ENCODE data around the gene EPN2.
"Not testable (repeated sequence)": the region's sequence is repeated elsewhere in the genome, so short reads cannot be mapped to it uniquely, and the experiment has no call there.

Gene EPN2

GRCh38 chr17:19270704-19271611, 33.8 kb downstream of the EPN2 start:
- Mint-ChIP-seq H3K4me1 (peaks cover 36% of the 10 kb centered on the region), H3K27ac (peak overlapping the region; percentile 9), H3K36me3 (no peaks in the 10 kb centered on the region), H3K27me3 (no peaks in the 10 kb centered on the region), H3K9me3 (no peaks in the 10 kb centered on the region), H3K4me3 (no peak overlapping the region)
- peak; percentile 86 for ATAC-seq

DNA sequence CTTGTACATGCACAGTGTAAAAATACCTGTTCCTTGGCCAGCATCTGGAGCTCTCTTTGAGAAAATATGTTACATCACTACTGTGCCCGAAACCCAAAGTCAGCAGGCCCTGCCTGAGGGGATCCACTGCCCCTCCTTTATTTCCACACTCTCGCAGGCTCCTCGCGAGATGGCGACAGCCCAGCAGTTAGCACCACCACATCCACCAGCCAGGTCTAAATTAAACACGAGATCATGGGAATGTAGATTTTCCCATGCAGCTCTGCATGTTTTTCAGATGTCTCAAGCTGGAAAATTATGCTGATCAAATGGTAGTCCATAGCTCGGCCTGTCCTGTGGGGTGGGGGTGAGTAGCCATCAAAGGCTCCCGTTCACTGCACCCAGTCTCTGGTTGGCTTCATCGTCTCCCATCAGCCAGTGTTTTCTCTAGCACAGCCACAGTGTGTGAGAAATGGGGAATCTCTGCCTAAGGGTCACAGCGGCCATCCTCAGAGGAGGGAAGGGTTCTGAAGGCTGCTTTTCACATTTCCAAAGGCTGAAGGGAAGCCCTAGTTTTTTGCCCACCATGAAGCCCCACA, 34.7 kb downstream of the EPN2 start:
- Mint-ChIP-seq H3K27me3 (no peaks in the 10 kb centered on the region), H3K9me3 (no peaks in the 10 kb centered on the region), H3K4me3 (no peak overlapping the region), H3K36me3 (no peaks in the 10 kb centered on the region), H3K4me1 (peaks cover 33% of the 10 kb centered on the region), H3K27ac (no peak overlapping the region)
- no peak for ATAC-seq

DNA sequence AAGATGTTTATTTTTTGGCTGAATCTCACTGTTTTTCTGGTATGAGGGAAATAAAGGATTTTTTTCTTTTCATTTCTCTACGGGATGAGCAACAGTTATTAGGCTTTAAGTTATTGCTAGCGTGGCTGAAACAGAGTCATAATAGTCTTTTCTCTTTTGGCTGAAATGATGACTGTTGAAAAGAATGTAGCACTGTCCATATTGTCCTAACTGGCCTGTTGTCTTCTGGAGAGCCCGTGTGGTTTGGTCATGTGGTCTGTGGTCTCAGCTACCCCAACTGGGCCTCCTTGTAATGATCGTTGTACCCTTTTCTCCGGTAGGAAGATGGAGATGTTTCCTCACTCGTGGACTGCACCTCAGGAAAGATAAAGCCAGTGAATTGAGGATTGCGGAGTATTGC, 36.6 kb downstream of the EPN2 start:
- peaks cover 30% of the 10 kb centered on the region for H3K4me1 Mint-ChIP-seq
- no peaks in the 10 kb centered on the region for H3K27me3 Mint-ChIP-seq
- no peak overlapping the region for H3K4me3 Mint-ChIP-seq
- no peaks in the 10 kb centered on the region for H3K9me3 Mint-ChIP-seq
- H3K27ac Mint-ChIP-seq: no peak overlapping the region
- ATAC-seq: no peak
- peaks cover 6% of the 10 kb centered on the region for H3K36me3 Mint-ChIP-seq

DNA sequence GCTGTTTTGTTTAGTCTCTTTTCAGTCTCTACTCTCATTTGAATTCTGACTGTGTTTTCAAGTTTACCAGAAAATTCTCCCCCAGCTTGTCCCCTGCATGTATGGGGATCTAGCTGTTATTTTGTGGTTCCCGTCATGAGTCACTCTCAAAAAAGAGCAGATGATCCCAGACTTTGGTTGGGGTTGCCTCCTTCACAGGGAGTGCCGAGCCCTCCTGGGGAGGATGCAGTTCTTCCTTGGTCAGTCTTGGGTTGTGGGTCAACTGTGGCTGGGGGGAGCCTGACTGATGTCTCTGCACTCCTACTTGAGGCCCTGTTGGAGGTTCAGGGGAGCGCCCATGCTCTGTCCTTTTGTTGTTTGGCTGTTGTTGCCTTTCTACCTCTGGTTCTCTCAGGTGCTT, 37.7 kb downstream of the EPN2 start:
- H3K27ac Mint-ChIP-seq: no peak overlapping the region
- ATAC-seq: no peak
- peaks cover 6% of the 10 kb centered on the region for H3K36me3 Mint-ChIP-seq
- no peaks in the 10 kb centered on the region for H3K27me3 Mint-ChIP-seq
- no peaks in the 10 kb centered on the region for H3K9me3 Mint-ChIP-seq
- no peak overlapping the region for H3K4me3 Mint-ChIP-seq
- H3K4me1 Mint-ChIP-seq: peaks cover 18% of the 10 kb centered on the region

GRCh38 chr17:19275457-19276127, 38.4 kb downstream of the EPN2 start:
- H3K27ac Mint-ChIP-seq: no peak overlapping the region
- H3K4me1 Mint-ChIP-seq: peaks cover 11% of the 10 kb centered on the region
- no peak for ATAC-seq
- peaks cover 6% of the 10 kb centered on the region for H3K36me3 Mint-ChIP-seq
- H3K27me3 Mint-ChIP-seq: no peaks in the 10 kb centered on the region
- H3K4me3 Mint-ChIP-seq: no peak overlapping the region
- no peaks in the 10 kb centered on the region for H3K9me3 Mint-ChIP-seq

DNA sequence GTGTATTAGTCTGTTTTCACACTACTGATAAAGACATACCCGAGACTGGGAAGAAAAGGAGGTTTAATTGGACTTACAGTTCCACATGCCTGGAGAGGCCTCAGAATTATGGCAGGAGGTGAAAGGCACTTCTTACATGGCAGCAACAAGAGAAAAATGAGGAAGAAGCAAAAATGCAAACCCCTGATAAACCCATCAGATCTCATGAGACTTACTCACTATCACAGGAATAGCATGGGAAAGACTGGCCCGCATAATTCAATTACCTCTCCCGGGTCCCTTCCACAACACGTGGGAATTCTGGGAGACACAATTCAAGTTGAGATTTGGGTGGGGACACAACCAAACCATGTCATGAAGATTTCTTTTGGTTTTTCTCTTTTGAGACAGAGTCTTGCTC, 41.1 kb downstream of the EPN2 start:
- H3K27ac Mint-ChIP-seq, H3K9me3 Mint-ChIP-seq, H3K27me3 Mint-ChIP-seq, ATAC-seq, H3K4me3 Mint-ChIP-seq, H3K4me1 Mint-ChIP-seq: not testable (repeated sequence)
- H3K36me3 Mint-ChIP-seq: peaks cover 13% of the 10 kb centered on the region

DNA sequence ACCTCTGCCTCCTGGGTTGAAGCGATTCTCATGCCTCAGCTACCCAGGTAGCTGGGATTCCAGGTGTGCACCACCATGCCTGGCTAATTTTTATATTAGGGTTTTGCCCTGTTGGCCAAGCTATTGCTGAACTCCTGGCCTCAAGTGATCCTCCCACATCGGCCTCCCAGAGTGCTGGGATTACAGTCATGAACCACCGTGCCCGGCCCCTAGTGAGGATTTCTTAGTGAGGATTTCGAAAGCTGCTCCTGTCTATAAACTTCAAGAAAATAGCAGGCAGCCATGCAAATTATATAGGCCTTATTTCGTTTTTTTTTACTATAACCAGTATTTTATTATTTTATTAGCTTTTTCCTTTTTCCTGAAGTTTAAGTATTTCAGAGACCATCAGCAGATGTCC, 41.6 kb downstream of the EPN2 start:
- Mint-ChIP-seq H3K36me3 (peaks cover 13% of the 10 kb centered on the region), H3K4me1 (peaks cover 11% of the 10 kb centered on the region), H3K27me3 (no peaks in the 10 kb centered on the region), H3K27ac (no peak overlapping the region), H3K9me3 (no peaks in the 10 kb centered on the region), H3K4me3 (no peak overlapping the region)
- no peak for ATAC-seq

- peaks cover 25% of the 10 kb centered on the region for H3K4me1 Mint-ChIP-seq
- H3K9me3 Mint-ChIP-seq: no peaks in the 10 kb centered on the region
- H3K36me3 Mint-ChIP-seq: peaks cover 13% of the 10 kb centered on the region
- H3K27ac Mint-ChIP-seq: no peak overlapping the region
- H3K27me3 Mint-ChIP-seq: no peaks in the 10 kb centered on the region
- no peak overlapping the region for H3K4me3 Mint-ChIP-seq
- no peak for ATAC-seq
Measured at GRCh38 chr17:19281161-19281560, 44.0 kb downstream of the EPN2 start.

DNA sequence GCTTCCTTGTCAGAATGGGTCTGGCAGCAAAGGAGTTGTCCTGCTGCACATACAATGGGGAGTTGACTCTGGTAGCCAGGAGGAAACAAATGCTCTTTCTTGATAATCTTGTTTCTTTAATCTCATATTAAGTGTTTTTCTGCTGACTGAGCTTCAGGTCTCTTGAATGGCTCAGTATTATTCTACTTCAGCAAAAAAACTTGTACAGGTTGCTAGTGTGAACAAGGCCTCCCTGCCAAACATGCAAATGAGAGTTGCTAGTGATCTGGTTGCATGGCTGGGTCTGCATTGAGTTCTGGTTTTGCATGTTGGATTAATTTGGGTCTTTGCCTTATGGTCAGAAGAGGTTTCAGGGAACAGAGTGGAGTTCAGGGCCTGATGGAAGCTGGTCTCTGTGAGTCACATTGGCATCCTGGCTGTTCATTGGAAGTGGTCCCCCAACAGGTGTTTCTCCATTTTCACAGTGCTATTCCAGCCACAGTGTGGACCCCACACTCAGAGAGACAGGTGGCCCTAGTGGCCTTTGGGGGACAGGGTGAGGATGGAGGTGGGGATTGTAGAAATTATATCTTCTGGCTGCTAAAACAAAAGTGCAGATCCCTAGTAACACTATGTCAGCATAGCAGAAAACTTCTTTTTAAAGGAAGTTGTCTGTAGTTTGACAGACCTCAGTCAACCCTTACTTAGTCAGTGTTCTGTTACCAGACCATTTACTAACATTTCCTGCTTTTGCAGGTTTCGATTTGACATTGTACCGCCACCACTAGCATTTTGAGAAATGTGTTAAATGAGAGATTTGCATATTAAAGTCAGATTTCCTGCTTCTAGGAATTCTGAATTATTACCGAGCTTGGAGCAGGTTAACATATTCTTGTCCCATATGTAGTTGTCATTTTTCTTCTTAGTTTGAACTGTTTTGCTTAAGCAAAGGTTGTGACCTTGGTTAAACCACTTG, 47.1 kb downstream of the EPN2 start:
- Mint-ChIP-seq H3K4me3 (no peak overlapping the region), H3K36me3 (peaks cover 24% of the 10 kb centered on the region), H3K27ac (peak overlapping the region; percentile 55), H3K9me3 (no peaks in the 10 kb centered on the region), H3K4me1 (peaks cover 25% of the 10 kb centered on the region), H3K27me3 (peaks cover 14% of the 10 kb centered on the region)
- peak; percentile 81 for ATAC-seq

- H3K4me3 Mint-ChIP-seq: no peak overlapping the region
- H3K4me1 Mint-ChIP-seq: peaks cover 30% of the 10 kb centered on the region
- H3K9me3 Mint-ChIP-seq: no peaks in the 10 kb centered on the region
- no peak for ATAC-seq
- no peak overlapping the region for H3K27ac Mint-ChIP-seq
- peaks cover 24% of the 10 kb centered on the region for H3K36me3 Mint-ChIP-seq
- H3K27me3 Mint-ChIP-seq: peaks cover 14% of the 10 kb centered on the region
Measured at GRCh38 chr17:19285213-19285900, 48.2 kb downstream of the EPN2 start.

- no peak overlapping the region for H3K4me3 Mint-ChIP-seq
- H3K36me3 Mint-ChIP-seq: peaks cover 24% of the 10 kb centered on the region
- H3K27ac Mint-ChIP-seq: no peak overlapping the region
Measured at GRCh38 chr17:19286751-19287341, 49.7 kb downstream of the EPN2 start.

GRCh38 chr17:19287651-19288050, 50.5 kb downstream of the EPN2 start:
- Mint-ChIP-seq H3K9me3 (no peaks in the 10 kb centered on the region), H3K36me3 (peaks cover 24% of the 10 kb centered on the region), H3K27me3 (peaks cover 14% of the 10 kb centered on the region), H3K4me3 (no peak overlapping the region), H3K27ac (no peak overlapping the region), H3K4me1 (peaks cover 30% of the 10 kb centered on the region)
- ATAC-seq: no peak

More at GRCh38 chr17:19286751-19287341, 49.7 kb downstream of the EPN2 start:
- Mint-ChIP-seq H3K27me3 (peaks cover 14% of the 10 kb centered on the region), H3K4me1 (peaks cover 31% of the 10 kb centered on the region), H3K9me3 (no peaks in the 10 kb centered on the region)
- no peak for ATAC-seq

DNA sequence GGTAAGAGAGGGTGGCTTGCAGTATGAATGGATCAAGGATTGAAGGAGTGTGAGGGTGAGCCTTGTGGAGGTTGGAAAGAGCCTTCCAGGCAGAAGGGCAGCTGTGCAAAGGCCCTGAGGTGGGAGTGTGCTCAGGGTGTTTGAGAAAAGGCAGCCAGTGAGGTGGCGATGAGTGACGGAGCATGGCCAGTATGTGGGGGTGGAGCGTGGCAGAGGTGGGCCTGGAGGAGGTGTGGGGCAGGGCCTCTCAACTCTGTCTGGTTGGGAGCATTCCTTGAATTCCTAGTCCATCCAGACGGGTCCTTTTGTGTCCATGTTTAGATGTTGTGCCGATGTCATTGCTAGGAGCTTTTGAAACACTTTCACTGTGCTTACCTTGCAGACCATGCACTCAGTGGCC, 51.3 kb downstream of the EPN2 start:
- no peak for ATAC-seq
- Mint-ChIP-seq H3K36me3 (peaks cover 17% of the 10 kb centered on the region), H3K9me3 (no peaks in the 10 kb centered on the region), H3K4me3 (no peak overlapping the region), H3K4me1 (peaks cover 22% of the 10 kb centered on the region), H3K27ac (no peak overlapping the region), H3K27me3 (peaks cover 14% of the 10 kb centered on the region)

- Mint-ChIP-seq H3K36me3 (peaks cover 17% of the 10 kb centered on the region), H3K27ac (no peak overlapping the region), H3K9me3 (no peaks in the 10 kb centered on the region), H3K4me3 (no peak overlapping the region), H3K27me3 (peaks cover 14% of the 10 kb centered on the region), H3K4me1 (peaks cover 15% of the 10 kb centered on the region)
- ATAC-seq: no peak
Measured at GRCh38 chr17:19290066-19290705, 53.0 kb downstream of the EPN2 start.
